Measurements from ENCODE around the gene YIF1A. TPM values are rescaled to one million over a fixed set of nuclear protein-coding genes. Genes with fewer than 3 reads are reported as not detected.
A peak's percentile ranks its signal among the peaks of the same experiment; 100 is the strongest.

Gene YIF1A
- polyA plus RNA-seq, 3 donors = 50.0 to 81.1 (median 63.8) TPM

- Histone ChIP-seq H4K20me1 (ENCODE audit: insufficient read depth, low read length) (no peaks in the 10 kb centered on the region), H3K9me3 (replicated peaks in 1 of 2; ENCODE audit: control insufficient read depth in 1 of 2, insufficient read depth in 1 of 2, low read length in 2 of 2) (no peaks in the 10 kb centered on the region), H3K4me3 (replicated peaks in 1 of 3; ENCODE audit: low read depth in 2 of 3, low read length in 3 of 3) (peak overlapping the region in 1 of 3 experiments; percentile 44), H3K9ac (ENCODE audit: insufficient read depth, low read length, poor library complexity, severe bottlenecking) (no peak overlapping the region), H3K27ac (ENCODE audit: low read depth in 1 of 2, low read length in 2 of 2) (peak overlapping the region; percentile 79 to 83), H3K79me2 (ENCODE audit: insufficient read depth, low read length) (no peaks in the 10 kb centered on the region), H3K4me2 (replicated peaks; ENCODE audit: extremely low read depth, low read length, poor library complexity, severe bottlenecking) (peak overlapping the region; percentile 58), H3K4me1 (ENCODE audit: control insufficient read depth in 1 of 2, insufficient read depth in 2 of 2, low read length in 2 of 2) (peaks cover 47 to 55% of the 10 kb centered on the region in 2 donors), H2AFZ (ENCODE audit: insufficient read depth, low read depth, low read length, poor library complexity, severe bottlenecking) (peak overlapping the region; percentile 53), H3K27me3 (ENCODE audit: control insufficient read depth in 2 of 2, insufficient read depth in 2 of 2, low read length in 2 of 2) (no peaks in the 10 kb centered on the region), H3K36me3 (replicated peaks in 1 of 2; ENCODE audit: control insufficient read depth in 1 of 2, insufficient read depth in 2 of 2, low read length in 2 of 2) (no peaks in the 10 kb centered on the region)
- Mint-ChIP-seq H3K9me3 (peaks cover 0 to 9% (median 3%) of the 10 kb centered on the region in 7 donors), H3K4me1 (peaks cover 44% of the 10 kb centered on the region), H3K27me3 (ENCODE audit: low read depth in 3 of 3) (peaks cover 0 to 16% (median 13%) of the 10 kb centered on the region in 3 donors), H3K27ac (peak overlapping the region; percentile 82 to 95 (median 94)), H3K4me3 (peak overlapping the region; percentile 2 to 69), H3K36me3 (peaks cover 0 to 2% of the 10 kb centered on the region in 2 donors)
- DNase-seq = peak in 1 of 3 donors; percentile 34
- intact Hi-C loops (cut with micrococcal nuclease) = loop anchor here in 1 of 2 donors (10.0 kb wide), 1 partner anchor 67 kb away; no protein-coding TSS in a partner anchor
- WGBS (ENCODE audit: insufficient coverage) = 7% methylated on average over 14 of the region's 14 CpGs
- TF ChIP-seq, protein P1, sequence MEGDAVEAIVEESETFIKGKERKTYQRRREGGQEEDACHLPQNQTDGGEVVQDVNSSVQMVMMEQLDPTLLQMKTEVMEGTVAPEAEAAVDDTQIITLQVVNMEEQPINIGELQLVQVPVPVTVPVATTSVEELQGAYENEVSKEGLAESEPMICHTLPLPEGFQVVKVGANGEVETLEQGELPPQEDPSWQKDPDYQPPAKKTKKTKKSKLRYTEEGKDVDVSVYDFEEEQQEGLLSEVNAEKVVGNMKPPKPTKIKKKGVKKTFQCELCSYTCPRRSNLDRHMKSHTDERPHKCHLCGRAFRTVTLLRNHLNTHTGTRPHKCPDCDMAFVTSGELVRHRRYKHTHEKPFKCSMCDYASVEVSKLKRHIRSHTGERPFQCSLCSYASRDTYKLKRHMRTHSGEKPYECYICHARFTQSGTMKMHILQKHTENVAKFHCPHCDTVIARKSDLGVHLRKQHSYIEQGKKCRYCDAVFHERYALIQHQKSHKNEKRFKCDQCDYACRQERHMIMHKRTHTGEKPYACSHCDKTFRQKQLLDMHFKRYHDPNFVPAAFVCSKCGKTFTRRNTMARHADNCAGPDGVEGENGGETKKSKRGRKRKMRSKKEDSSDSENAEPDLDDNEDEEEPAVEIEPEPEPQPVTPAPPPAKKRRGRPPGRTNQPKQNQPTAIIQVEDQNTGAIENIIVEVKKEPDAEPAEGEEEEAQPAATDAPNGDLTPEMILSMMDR (IDR thresholded peaks at IDR 0.05) = no peak
Observed at GRCh38 chr11:66317322-66317722, 28.4 kb upstream of the YIF1A start.

- 15% methylated on average over 23 of the region's 29 CpGs for WGBS (ENCODE audit: insufficient coverage)
- Histone ChIP-seq H3K79me2 (ENCODE audit: insufficient read depth, low read length) (no peaks in the 10 kb centered on the region), H3K36me3 (replicated peaks in 1 of 2; ENCODE audit: control insufficient read depth in 1 of 2, insufficient read depth in 2 of 2, low read length in 2 of 2) (no peaks in the 10 kb centered on the region), H3K4me3 (replicated peaks in 1 of 3; ENCODE audit: low read depth in 2 of 3, low read length in 3 of 3) (peak within 1 kb of the TSS in 1 of 3 experiments; percentile 44), H3K4me1 (ENCODE audit: control insufficient read depth in 1 of 2, insufficient read depth in 2 of 2, low read length in 2 of 2) (peaks cover 50 to 60% of the 10 kb centered on the region in 2 donors), H2AFZ (ENCODE audit: insufficient read depth, low read depth, low read length, poor library complexity, severe bottlenecking) (peak within 1 kb of the TSS; percentile 53), H3K9me3 (replicated peaks in 1 of 2; ENCODE audit: control insufficient read depth in 1 of 2, insufficient read depth in 1 of 2, low read length in 2 of 2) (no peaks in the 10 kb centered on the region), H3K9ac (ENCODE audit: insufficient read depth, low read length, poor library complexity, severe bottlenecking) (peak within 1 kb of the TSS; percentile 24), H3K4me2 (replicated peaks; ENCODE audit: extremely low read depth, low read length, poor library complexity, severe bottlenecking) (peak within 1 kb of the TSS; percentile 58), H3K27ac (ENCODE audit: low read depth in 1 of 2, low read length in 2 of 2) (peak within 1 kb of the TSS; percentile 79 to 83), H4K20me1 (ENCODE audit: insufficient read depth, low read length) (no peaks in the 10 kb centered on the region), H3K27me3 (ENCODE audit: control insufficient read depth in 2 of 2, insufficient read depth in 2 of 2, low read length in 2 of 2) (no peaks in the 10 kb centered on the region)
- Mint-ChIP-seq H3K27ac (peak within 1 kb of the TSS; percentile 88 to 96 (median 94)), H3K4me3 (peak within 1 kb of the TSS; percentile 39 to 69), H3K27me3 (ENCODE audit: low read depth in 3 of 3) (peaks cover 0 to 16% (median 13%) of the 10 kb centered on the region in 3 donors), H3K9me3 (peaks cover 0 to 9% (median 3%) of the 10 kb centered on the region in 7 donors), H3K36me3 (peaks cover 0 to 2% of the 10 kb centered on the region in 2 donors), H3K4me1 (peaks cover 45% of the 10 kb centered on the region)
- TF ChIP-seq, protein P1 (IDR thresholded peaks at IDR 0.05) = no peak
- no peak for DNase-seq
- intact Hi-C loops (cut with micrococcal nuclease) = loop anchor here in 1 of 2 donors (10.0 kb wide), 1 partner anchor 68 kb away; no protein-coding TSS in a partner anchor
Observed at GRCh38 chr11:66316849-66317251, 27.9 kb upstream of the YIF1A start, which contains the start of gene CD248. Gene CD248, minus strand, starts transcription at chr11:66317044. Its CDS starts 17 bp downstream, at chr11:66317027.
